Measurements from ENCODE around the gene ELP4.

The ELP4 gene

GRCh38 chr11:31474083-31474482, 35.5 kb upstream of the ELP4 start:
- H3K36me3 ChIP-seq (ENCODE audit: control insufficient read depth in 2 of 2, insufficient read depth in 1 of 2, low read length in 2 of 2) = no peaks in the 10 kb centered on the region
- TF ChIP-seq EGR2 (tag by site-specific recombination; IDR thresholded peaks at IDR 0.05; ENCODE audit: low read depth) (no peak), ZNF311 (tag by site-specific recombination; IDR thresholded peaks at IDR 0.05; ENCODE audit: borderline replicate concordance) (no peak), ZFP41 (tag by site-specific recombination; IDR thresholded peaks at IDR 0.05; ENCODE audit: borderline replicate concordance) (no peak), OSR2 (tag by site-specific recombination; IDR thresholded peaks at IDR 0.05) (no peak), ZNF658 (tag by site-specific recombination; IDR thresholded peaks at IDR 0.05) (no peak), GLI2 (tag by site-specific recombination; IDR thresholded peaks at IDR 0.05; ENCODE audit: borderline replicate concordance, low read depth) (no peak), GLIS2 (tag by site-specific recombination; IDR thresholded peaks at IDR 0.05) (no peak), ZNF366 (tag by site-specific recombination; conservative IDR thresholded peaks at IDR 0.05) (no peak), KLF9 (tag by site-specific recombination; IDR thresholded peaks at IDR 0.05; ENCODE audit: low read depth) (no peak), ZNF292 (tag by site-specific recombination; IDR thresholded peaks at IDR 0.05; ENCODE audit: borderline replicate concordance, low read depth) (no peak), ZNF747 (tag by site-specific recombination; IDR thresholded peaks at IDR 0.05) (no peak), ZNF791 (tag by site-specific recombination; IDR thresholded peaks at IDR 0.05) (no peak), ZNF274 (IDR thresholded peaks at IDR 0.05; ENCODE audit: low read length) (no peak), ZNF274 (tag by site-specific recombination; IDR thresholded peaks at IDR 0.05; ENCODE audit: borderline replicate concordance) (no peak), ZNF341 (tag by site-specific recombination; IDR thresholded peaks at IDR 0.05; ENCODE audit: low read depth) (no peak), HOXA7 (CRISPR knock-in tag; IDR thresholded peaks at IDR 0.05; ENCODE audit: borderline replicate concordance) (no peak), ZNF391 (tag by site-specific recombination; IDR thresholded peaks at IDR 0.05; ENCODE audit: borderline replicate concordance, low read depth) (no peak), KLF7 (tag by site-specific recombination; IDR thresholded peaks at IDR 0.05; ENCODE audit: borderline replicate concordance) (no peak), IKZF3 (tag by site-specific recombination; IDR thresholded peaks at IDR 0.05) (no peak)
- TF ChIP-seq, protein P1, sequence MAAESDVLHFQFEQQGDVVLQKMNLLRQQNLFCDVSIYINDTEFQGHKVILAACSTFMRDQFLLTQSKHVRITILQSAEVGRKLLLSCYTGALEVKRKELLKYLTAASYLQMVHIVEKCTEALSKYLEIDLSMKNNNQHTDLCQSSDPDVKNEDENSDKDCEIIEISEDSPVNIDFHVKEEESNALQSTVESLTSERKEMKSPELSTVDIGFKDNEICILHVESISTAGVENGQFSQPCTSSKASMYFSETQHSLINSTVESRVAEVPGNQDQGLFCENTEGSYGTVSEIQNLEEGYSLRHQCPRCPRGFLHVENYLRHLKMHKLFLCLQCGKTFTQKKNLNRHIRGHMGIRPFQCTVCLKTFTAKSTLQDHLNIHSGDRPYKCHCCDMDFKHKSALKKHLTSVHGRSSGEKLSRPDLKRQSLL (tag by site-specific recombination; IDR thresholded peaks at IDR 0.05) = no peak
- TF ChIP-seq, protein P2, sequence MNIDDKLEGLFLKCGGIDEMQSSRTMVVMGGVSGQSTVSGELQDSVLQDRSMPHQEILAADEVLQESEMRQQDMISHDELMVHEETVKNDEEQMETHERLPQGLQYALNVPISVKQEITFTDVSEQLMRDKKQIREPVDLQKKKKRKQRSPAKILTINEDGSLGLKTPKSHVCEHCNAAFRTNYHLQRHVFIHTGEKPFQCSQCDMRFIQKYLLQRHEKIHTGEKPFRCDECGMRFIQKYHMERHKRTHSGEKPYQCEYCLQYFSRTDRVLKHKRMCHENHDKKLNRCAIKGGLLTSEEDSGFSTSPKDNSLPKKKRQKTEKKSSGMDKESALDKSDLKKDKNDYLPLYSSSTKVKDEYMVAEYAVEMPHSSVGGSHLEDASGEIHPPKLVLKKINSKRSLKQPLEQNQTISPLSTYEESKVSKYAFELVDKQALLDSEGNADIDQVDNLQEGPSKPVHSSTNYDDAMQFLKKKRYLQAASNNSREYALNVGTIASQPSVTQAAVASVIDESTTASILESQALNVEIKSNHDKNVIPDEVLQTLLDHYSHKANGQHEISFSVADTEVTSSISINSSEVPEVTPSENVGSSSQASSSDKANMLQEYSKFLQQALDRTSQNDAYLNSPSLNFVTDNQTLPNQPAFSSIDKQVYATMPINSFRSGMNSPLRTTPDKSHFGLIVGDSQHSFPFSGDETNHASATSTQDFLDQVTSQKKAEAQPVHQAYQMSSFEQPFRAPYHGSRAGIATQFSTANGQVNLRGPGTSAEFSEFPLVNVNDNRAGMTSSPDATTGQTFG (tag by site-specific recombination; IDR thresholded peaks at IDR 0.05; ENCODE audit: borderline replicate concordance) = no peak
- H3K27ac ChIP-seq (ENCODE audit: extremely low read depth, low read depth, low read length) = no peak overlapping the region
- ChIA-PET CTCF (no interaction called here), POLR2A (no interaction called here)
- H3K9me3 ChIP-seq (ENCODE audit: control insufficient read depth, insufficient read depth, low read depth, low read length) = no peaks in the 10 kb centered on the region
- no peak overlapping the region for H3K4me3 ChIP-seq (ENCODE audit: low read depth, low read length)
- no peaks in the 10 kb centered on the region for H3K4me1 ChIP-seq (ENCODE audit: control insufficient read depth, insufficient read depth, low read length)

DNA sequence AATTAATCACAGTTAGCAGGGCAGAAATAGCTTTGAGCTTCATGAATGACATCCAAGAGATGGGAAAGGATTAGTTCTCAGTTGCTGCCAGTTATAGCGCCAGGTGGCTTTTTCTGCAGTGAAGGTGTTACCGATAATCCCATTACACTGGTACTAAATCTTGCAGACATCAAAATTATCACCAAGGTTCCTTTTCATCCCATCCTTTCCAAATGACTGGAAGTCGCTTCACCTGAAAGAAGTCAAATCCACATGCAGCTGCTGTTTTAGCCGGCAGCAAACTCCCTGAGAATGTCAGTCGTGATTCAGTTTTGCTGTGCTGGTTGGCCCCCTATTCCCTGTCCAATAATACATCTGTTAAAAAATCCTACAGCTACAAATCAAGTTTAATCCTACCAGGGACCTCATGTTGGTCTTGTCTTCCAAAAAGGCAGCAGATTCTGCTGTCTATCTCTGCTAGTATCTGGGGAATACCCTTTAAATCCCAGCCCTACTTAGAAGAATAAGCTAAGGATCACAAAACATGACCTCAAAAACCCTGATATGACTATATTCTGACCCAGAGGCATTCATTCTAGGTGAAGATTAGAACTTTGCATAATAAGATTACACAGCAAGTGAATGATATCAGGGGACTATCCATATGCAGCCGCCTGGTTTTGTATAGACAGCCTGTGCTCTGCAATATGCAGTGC, 31.9 kb upstream of the ELP4 start:
- H3K27ac ChIP-seq (ENCODE audit: extremely low read depth, low read depth, low read length) = no peak overlapping the region
- H3K36me3 ChIP-seq (ENCODE audit: control insufficient read depth in 2 of 2, insufficient read depth in 1 of 2, low read length in 2 of 2) = no peaks in the 10 kb centered on the region
- H3K9me3 ChIP-seq (ENCODE audit: control insufficient read depth, insufficient read depth, low read depth, low read length) = no peaks in the 10 kb centered on the region
- ChIA-PET POLR2A (interaction anchor here (1.4 kb wide), 1 partner anchor 9 kb away, joined by 3 read pairs; no protein-coding TSS in a partner anchor), CTCF (no interaction called here)
- no peaks in the 10 kb centered on the region for H3K4me1 ChIP-seq (ENCODE audit: control insufficient read depth, insufficient read depth, low read length)
- no peak overlapping the region for H3K4me3 ChIP-seq (ENCODE audit: low read depth, low read length)
- TF ChIP-seq ZFP37 (tag by site-specific recombination; IDR thresholded peaks at IDR 0.05) (no peak), ZBTB49 (tag by site-specific recombination; IDR thresholded peaks at IDR 0.05; ENCODE audit: low read depth) (no peak), ZNF335 (tag by site-specific recombination; conservative IDR thresholded peaks at IDR 0.05) (no peak), SP3 (tag by site-specific recombination; IDR thresholded peaks at IDR 0.05) (no peak), ZNF2 (tag by site-specific recombination; IDR thresholded peaks at IDR 0.05) (no peak), ZNF843 (tag by site-specific recombination; IDR thresholded peaks at IDR 0.05) (no peak), WT1 (tag by site-specific recombination; IDR thresholded peaks at IDR 0.05) (no peak), YY2 (tag by site-specific recombination; IDR thresholded peaks at IDR 0.05) (no peak), ZNF792 (tag by site-specific recombination; IDR thresholded peaks at IDR 0.05) (no peak), ZNF157 (tag by site-specific recombination; IDR thresholded peaks at IDR 0.05) (no peak)

Data from HEK293 (cell line).